ENCODE results near the gene ZNF385B.

Gene ZNF385B

GRCh38 chr2:179543361-179543901 lies 318.0 kb downstream of the ZNF385B start:
- no peak for DNase-seq

DNA sequence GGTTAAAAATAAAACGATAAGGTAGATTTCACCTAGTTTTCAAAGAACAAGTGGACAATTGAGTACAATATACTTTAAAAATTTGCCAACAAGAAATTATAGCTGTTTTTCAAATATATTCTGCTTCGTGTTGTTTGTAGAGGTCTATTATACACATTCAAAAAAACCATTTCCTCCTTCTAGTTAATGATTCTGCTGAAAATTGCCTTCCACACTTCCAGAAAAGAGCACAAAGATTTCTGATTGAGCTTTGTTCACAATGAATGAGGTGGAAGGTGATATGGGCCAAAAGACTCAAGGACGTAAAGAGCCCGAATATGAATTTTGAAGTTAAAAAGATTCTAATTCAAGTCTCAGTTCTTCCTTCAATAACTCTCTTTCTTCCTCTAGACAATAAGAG lies 319.8 kb downstream of the ZNF385B start:
- DNase-seq: no peak

DNA sequence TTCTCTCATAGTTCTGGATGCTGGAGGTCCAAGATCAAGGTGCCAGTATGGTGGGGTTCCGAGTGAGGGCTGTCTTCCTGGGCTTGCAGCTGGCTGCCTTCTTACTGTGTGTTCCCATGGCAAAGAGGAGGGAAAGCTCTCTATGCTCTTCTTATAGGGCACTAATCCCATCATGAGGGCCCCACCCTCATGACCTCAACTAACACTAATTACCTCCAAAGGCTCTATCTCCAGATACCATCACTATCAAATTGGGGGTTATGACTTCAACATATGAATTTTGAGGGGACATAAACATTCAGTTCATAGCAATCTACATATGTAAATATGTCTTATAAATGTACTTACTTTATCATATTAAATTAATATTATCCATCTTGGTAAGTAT lies 322.3 kb downstream of the ZNF385B start:
- no peak for DNase-seq

GRCh38 chr2:179538406-179539123 lies 322.8 kb downstream of the ZNF385B start:
- no peak for DNase-seq

DNA sequence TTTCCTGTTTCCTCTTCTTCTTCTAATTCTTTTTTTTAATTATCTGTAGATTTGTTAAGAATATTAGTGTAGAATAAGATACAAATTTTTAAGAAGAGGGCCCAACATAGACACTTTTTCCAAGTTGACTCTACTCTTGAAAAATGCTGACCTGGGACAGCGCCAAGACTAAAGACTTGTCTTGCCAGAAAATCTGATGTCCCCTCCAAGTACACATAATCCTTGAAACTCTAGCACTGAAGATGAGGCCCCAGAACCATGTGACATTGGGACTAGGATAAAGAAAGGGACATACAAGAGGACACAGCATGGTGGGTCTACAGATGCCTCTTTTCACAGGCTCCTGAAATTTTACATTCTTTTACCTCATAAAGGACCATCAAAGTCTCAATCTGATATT lies 325.2 kb downstream of the ZNF385B start:
- DNase-seq: no peak

DNA sequence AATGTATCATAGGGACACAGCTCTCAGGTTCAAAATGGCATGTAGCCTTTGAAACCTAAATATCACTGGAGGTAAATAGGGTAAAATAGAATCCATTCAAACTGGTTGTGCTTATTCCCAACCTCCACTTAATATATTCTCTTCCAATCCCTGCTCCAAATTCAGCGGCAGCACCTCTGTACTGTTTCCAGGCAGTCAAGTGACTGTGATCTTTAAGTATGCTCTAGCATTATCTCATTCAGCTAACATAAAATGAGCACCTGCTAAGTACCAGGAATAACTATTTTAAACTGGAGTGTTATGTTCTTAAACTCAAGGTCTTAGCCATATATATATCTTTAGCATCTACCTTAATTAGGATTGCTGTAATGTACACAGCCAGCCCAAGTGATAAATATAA lies 327.5 kb downstream of the ZNF385B start:
- DNase-seq: no peak

DNA sequence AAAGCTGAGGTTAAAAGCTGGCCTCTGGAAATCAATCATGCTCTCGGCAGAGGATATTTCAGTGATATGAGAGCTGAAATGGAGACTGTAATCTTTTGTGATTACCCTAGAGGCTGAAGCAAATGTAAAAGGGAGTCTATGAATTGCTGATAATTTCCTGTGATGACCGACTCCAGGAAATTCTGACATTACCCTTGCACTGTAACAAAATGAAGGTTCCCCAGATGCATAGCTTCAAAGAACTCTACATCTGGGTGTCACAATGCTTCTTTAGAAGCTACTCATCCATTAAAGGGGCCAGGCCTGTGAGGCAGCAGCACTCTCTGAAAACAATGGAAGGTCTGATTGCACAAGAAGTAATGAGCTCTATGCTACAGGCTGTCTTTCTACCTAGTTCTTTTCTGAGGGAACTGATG lies 328.5 kb downstream of the ZNF385B start:
- DNase-seq: no peak

DNA sequence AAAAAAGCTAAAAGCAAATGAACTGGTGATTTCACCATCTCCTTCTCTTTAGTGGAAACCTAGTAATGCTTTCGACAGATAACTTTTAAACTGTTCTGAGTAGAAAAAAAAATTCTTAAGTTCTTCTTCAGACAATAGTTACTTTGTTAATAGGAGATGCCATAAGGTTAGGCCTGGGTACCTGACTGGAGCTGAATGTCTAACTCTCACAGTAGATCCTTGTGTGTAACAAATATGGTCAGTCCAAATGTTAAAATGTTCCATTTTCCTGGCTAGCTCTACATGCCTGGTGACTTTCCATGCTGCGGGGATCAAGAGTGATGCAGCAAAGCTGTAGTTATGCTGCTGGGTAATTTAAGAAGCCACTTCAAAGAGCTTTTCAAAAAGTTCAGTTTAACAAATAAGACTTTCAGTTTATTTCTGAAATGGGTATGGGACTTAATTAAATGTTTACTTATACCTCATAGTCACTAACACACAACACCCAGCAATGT lies 332.8 kb downstream of the ZNF385B start:
- no peak for DNase-seq

- DNase-seq: no peak
These were observed 336.1 kb downstream of the ZNF385B start for GRCh38 chr2:179525340-179525739.

- no peak for DNase-seq
These were observed 336.5 kb downstream of the ZNF385B start for GRCh38 chr2:179524809-179525339.

- DNase-seq: no peak
These were observed 339.5 kb downstream of the ZNF385B start for GRCh38 chr2:179521944-179522343.

DNA sequence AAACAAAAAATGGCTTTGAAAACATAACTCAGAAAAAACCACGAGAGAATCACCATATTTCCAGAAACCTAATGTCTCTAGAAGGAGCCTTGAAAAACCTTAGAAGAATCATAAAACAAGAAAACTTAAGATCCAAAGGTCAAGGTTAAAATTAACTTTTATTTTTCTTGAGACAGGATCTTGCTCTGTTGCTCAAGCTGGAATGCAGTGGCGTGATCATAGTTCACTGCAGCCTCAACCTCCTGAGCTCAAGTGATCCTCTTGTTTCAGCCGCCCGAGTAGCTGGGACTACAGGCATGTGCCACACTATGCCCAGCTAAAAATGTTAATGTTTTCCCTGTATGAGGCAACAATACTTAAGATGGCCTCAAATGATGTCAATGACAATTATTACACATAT lies 342.6 kb downstream of the ZNF385B start:
- DNase-seq: no peak

GRCh38 chr2:179513181-179513580 lies 348.2 kb downstream of the ZNF385B start:
- no peak for DNase-seq

DNA sequence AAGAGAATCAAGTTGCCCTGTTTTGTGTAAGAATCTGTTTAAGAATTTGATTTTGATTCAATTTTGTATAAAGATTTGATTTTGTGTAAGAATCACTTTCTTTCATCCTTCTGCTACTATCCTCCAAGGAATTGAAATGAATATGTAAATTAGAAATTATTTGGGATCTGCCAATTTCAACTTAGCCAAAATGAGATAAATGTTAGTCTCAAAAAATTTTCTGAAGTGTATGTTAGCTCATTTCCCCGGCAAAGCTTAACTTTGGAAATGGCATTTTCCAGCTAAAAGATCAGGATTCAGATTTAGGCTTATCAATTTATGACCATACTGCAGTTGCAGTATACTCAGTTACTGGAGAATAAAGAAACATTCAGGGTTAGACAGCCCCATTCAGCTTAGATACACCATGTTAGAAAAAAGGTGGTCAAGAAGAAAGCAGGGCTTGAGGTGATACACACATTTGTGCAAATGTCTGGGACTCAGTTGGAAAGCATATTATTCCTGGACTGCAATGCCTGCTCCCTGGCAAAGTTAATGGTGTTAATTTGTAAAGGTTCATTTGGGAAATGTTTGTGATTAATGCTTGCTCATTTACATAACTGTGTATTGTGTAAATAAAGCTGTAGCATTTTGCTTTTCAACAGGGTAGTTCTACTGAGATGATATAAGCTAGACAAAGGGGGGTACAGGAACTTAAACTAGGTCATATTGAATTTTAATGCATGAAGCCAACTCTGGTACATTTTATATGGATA lies 349.0 kb downstream of the ZNF385B start:
- no peak for DNase-seq

DNA sequence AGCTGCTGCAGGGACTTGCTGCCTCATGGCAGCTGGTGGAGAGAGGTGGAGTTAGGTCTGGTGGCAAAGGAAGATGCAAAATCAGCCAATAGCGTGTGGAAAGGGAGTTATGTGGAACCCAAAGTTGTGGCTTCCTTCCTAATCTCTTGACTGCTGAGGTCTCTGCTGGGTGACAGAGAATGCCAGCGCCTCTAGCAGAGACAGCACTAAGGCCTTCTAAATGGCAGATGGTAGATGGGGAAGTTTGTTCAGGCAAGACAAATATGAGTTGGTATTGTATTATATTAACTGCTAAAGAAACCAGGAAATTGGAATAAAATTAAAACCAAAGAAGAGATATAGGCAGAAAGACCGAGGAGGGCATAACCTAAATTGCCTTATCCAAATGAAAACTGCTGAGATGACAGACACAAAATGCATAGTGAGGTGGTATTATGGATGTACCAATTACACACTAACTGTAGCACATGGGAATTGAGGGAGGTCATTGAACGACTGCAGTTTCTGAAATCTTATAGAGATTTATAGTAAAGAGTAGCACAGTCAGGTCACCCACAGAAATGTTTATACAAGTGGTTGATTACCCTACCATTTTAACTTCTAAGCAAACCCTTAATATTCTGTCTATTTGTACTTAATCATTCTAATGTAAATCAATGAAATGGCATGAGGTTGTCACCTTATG lies 350.2 kb downstream of the ZNF385B start:
- DNase-seq: no peak

DNA sequence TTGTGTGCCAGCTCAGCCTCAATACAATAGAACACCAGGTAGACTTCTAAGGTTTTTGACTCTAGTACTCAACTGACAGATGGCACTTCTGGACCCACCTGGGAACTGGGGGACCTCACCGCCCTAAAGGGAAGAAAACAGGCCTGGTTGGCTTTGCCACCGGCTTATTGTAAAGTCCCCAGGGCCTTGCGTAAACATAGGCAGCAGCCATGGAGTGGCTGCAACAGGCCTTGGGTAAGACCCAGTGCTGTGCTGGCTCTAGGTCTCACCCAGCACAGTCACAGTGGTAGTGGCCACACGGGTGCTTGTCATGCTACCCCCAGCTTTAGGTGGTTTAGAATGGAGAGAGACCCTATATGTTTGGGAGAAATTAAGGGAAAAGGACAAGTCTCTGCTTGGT lies 366.1 kb downstream of the ZNF385B start:
- no peak for DNase-seq

DNA sequence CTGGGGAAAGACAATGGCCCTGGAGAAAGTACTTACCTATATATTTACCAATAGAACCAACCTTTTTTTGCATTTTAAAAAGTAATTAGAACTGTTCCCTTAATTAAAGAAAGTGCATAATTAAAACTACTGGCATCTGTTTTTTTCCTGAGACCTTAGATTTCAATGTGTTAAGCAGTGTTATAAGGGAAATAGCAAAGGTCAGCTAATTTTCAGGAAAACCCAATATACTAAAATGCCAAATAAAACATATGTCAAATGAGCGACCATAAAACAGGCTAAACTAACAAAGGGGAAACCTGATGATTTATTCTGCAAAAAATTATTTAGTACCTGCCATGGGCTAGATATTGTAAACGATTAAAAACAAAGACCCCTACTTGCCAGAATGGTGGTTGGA lies 372.8 kb downstream of the ZNF385B start:
- DNase-seq: no peak

- DNase-seq: no peak
These were observed 374.2 kb downstream of the ZNF385B start for GRCh38 chr2:179487010-179487731.

- no peak for DNase-seq
These were observed 378.3 kb downstream of the ZNF385B start for GRCh38 chr2:179483131-179483530.

DNA sequence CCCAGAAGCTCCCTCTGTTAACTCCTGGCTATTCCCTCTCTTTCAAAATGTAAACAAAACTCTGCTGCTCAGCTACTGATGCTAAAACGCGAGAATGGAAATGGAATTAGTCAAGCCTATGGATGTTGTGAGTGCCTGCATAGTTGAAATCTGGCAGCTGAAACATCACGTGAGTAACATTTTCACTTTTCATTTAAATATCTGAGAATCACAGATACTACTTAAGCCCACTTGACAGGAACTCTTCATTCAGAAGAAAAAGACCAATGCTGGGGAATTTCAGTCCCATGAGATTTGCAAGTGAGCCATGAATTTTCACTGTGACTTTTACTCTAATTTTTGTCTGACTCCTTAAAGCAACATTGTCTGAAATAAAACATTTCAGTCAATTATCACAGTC lies 381.5 kb downstream of the ZNF385B start:
- DNase-seq: no peak

- no peak for DNase-seq
These were observed 382.6 kb downstream of the ZNF385B start for GRCh38 chr2:179478771-179479170.

DNA sequence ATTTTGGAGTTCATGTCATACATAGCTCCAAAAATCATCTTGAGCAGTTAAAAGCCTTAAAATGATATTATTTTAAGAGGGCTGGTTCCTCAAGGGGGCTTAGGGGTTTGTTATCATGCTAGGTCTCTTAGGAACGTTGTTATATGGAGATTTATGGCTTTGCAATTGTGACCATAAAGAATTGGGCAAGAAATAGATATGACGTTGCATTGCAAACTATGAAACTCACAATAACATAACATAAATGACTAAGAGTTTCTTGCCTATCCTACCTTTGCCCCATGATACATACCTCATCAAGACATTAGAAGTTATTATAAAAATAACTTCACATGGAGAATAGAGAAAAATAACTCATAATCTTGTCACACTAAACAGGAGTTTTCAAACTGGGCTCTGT lies 390.4 kb downstream of the ZNF385B start:
- DNase-seq: no peak

GRCh38 chr2:179470089-179470488 lies 391.3 kb downstream of the ZNF385B start:
- no peak for DNase-seq

Measured in activated CD4-positive, CD25-positive, alpha-beta regulatory T cell treated with anti-CD3 and anti-CD28 coated beads, Interleukin-2, amount 50 U/mL, for 72 hours (primary cell).